Stimulated activated CD4-positive, alpha-beta T cell treated with anti-CD3 and anti-CD28 coated beads, Interleukin-15, amount 100 ng/mL, for 1 hour (primary cell): Measurements from ENCODE around the gene URB1.
"Not testable (repeated sequence)": the region's sequence is repeated elsewhere in the genome, so short reads cannot be mapped to it uniquely, and the experiment has no call there.

Experiments
- DNase-seq, 2 donors: peaks; one replicate each; pipeline ENCODE4 v3.0.0-alpha.2; 2020; ENCODE audit warnings: low read depth in 1 of 2, low spot score in 1 of 2

URB1 gene

GRCh38 chr21:32392880-32393676 lies at the start of gene URB1:
Gene URB1 (minus strand): TSS chr21:32393012. CDS start chr21:32392910, 102 bp downstream.
- DNase-seq, result peak; percentile 90 to 97

GRCh38 chr21:32437729-32438128 lies 44.9 kb upstream of the URB1 start:
- no peak for DNase-seq

GRCh38 chr21:32432982-32433660 lies 40.3 kb upstream of the URB1 start:
- not testable (repeated sequence) for DNase-seq

- no peak for DNase-seq
Measured at GRCh38 chr21:32427958-32428623, 35.3 kb upstream of the URB1 start.

GRCh38 chr21:32426592-32427051 lies 33.8 kb upstream of the URB1 start:
- no peak for DNase-seq

- DNase-seq, result no peak
Measured at GRCh38 chr21:32426066-32426465, 33.3 kb upstream of the URB1 start.

- no peak for DNase-seq
Measured at GRCh38 chr21:32425628-32426027, 32.8 kb upstream of the URB1 start.

- no peak for DNase-seq
Measured at GRCh38 chr21:32424674-32425073, 31.9 kb upstream of the URB1 start.

- DNase-seq, result no peak
Measured at GRCh38 chr21:32424191-32424535, 31.4 kb upstream of the URB1 start.

- no peak for DNase-seq
Measured at GRCh38 chr21:32423320-32424190, 30.7 kb upstream of the URB1 start.

GRCh38 chr21:32422064-32422463 lies 29.3 kb upstream of the URB1 start:
- no peak for DNase-seq

GRCh38 chr21:32418146-32418545 lies 25.3 kb upstream of the URB1 start:
- DNase-seq, result no peak

GRCh38 chr21:32415451-32416398 lies 22.9 kb upstream of the URB1 start:
- DNase-seq, result no peak

GRCh38 chr21:32414579-32415358 lies 22.0 kb upstream of the URB1 start:
- no peak for DNase-seq

GRCh38 chr21:32413697-32414578 lies 21.1 kb upstream of the URB1 start:
- no peak for DNase-seq

GRCh38 chr21:32413015-32413504 lies 20.2 kb upstream of the URB1 start:
- DNase-seq, result no peak

- DNase-seq, result peak; percentile 55 to 63
Measured at GRCh38 chr21:32412162-32413014, 19.6 kb upstream of the URB1 start, which contains the start of gene EVA1C. Gene EVA1C (plus strand): TSS chr21:32412706. CDS start chr21:32412854, 148 bp downstream.
